Heart left ventricle (tissue), 13 donors: ENCODE data around the gene MAP3K3.

Experiments used
- POLR2A ChIP-seq, 2 donors: fragments of 450-650 bp; IDR thresholded peaks; one replicate each; pipeline ENCODE4 v1.6.1; 2017; ENCODE audit warnings: antibody characterized with exemption in 2 of 2, mild to moderate bottlenecking in 2 of 2, moderate library complexity in 2 of 2
- TF ChIP-seq, protein P1 (sequence below), 12 donors: fragments of 200-600 bp; sonication (generic) in 4 of 12; IDR thresholded peaks; one replicate each; pipeline versions ENCODE4 v1.5.0 to v1.8.0; 2018 to 2022; ENCODE audit warnings: antibody characterized with exemption in 12 of 12, mild to moderate bottlenecking in 5 of 12
- donor health status: ischemic (EF 13 %, LVEDD 7.1; RV severe dilation, severe dysfunction).
- donor health status: DM: no; HTN: yes; CAD: no.
- donor health status: DM: no; HTN: no; CAD: no.
- donor health status: ischemic (EF 25% LVEDD 6.9; RV normal size, moderate dysfunction).
- donor health status: ischemic (EF 25% LVEDD 5.7; RV mildly dilated, moderate dysfunction).
- donor health status: ischemic (EF 35%, LVEDD 5.7; RV mildly dilated, moderate dysfunction).
- donor health status: nonischemic (EF 11% LVEDD 7.7; RV severe dilation, severe dysfunction).
- donor health status: DM: yes; HTN: yes; CAD: no.
- donor health status: PGD.
- donor health status: ischemic (EF 29% LVEDD 5.4; RV normal size, mild dysfunction).
- donor health status: nonischemic (EF 23%, LVEDD 6.1; RV moderate dilation, normal function).

DNA sequence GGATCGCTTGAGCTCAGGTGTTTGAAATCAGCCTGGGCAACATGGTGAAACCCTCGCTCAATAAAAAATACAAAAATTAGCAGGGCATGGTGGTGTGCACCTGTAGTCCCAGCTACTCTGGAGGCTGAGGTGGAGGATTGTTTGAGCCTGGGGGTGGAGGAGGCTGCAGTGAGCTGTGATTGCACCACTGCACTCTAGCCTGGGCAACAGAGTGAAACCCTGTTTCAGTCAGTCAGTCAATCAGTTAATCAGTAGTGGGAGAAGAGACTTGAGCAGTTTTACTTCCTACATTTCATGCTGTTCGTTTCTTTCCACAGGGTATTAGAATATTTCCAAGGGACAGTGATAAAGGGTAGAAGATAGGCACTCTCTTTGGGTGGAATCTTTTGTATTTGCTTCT is 8.8 kb downstream of the MAP3K3 start:
- TF ChIP-seq, protein P1, sequence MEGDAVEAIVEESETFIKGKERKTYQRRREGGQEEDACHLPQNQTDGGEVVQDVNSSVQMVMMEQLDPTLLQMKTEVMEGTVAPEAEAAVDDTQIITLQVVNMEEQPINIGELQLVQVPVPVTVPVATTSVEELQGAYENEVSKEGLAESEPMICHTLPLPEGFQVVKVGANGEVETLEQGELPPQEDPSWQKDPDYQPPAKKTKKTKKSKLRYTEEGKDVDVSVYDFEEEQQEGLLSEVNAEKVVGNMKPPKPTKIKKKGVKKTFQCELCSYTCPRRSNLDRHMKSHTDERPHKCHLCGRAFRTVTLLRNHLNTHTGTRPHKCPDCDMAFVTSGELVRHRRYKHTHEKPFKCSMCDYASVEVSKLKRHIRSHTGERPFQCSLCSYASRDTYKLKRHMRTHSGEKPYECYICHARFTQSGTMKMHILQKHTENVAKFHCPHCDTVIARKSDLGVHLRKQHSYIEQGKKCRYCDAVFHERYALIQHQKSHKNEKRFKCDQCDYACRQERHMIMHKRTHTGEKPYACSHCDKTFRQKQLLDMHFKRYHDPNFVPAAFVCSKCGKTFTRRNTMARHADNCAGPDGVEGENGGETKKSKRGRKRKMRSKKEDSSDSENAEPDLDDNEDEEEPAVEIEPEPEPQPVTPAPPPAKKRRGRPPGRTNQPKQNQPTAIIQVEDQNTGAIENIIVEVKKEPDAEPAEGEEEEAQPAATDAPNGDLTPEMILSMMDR (IDR thresholded peaks at IDR 0.05), result no peak
- TF ChIP-seq POLR2A (IDR thresholded peaks at IDR 0.05), result no peak
